ENCODE measurements around the gene PLAAT3. TPM values are rescaled to one million over a fixed set of nuclear protein-coding genes. Genes with fewer than 3 reads are reported as not detected.
"Not testable (repeated sequence)": the region's sequence is repeated elsewhere in the genome, so short reads cannot be mapped to it uniquely, and the experiment has no call there.

PLAAT3 gene
- total and polyA plus RNA-seq, 4 donors, result 40.0 to 50.0 (median 45.1) TPM

DNA sequence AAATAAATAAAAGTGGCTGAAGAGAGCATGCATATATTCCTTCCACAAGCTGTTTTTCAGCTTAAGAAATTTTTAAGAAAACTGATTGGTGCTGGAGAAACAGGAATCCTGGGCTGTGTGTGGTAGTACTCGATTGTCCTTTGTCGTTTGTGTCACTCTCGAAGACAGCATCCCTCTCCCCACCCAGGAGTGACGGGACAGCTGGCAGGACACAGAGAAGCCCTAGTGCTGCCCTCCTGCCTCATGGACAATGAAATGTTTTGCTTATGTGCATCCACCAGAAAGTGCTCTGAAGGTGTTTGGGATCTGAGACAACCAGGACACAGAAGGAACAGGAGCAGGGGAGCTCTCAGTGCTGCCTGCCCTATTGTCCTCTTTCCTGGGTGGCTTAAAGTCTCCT is 64.8 kb downstream of the PLAAT3 start:
- H3K36me3 ChIP-seq (ENCODE audit: control insufficient read depth, insufficient read depth, low read length), result no peaks in the 10 kb centered on the region
- H3K27me3 ChIP-seq (ENCODE audit: control insufficient read depth, insufficient read depth, low read length), result no peaks in the 10 kb centered on the region
- H3K4me3 ChIP-seq (ENCODE audit: low read depth, low read length), result no peak overlapping the region
- DNase-seq (ENCODE audit: low read depth in 4 of 6, low spot score in 6 of 6), result no peak
- peaks cover 6% of the 10 kb centered on the region for H3K4me1 ChIP-seq (ENCODE audit: control insufficient read depth, insufficient read depth, low read length)
- no peak overlapping the region for H3K27ac ChIP-seq (ENCODE audit: low read depth, low read length)
- H3K9me3 ChIP-seq (ENCODE audit: control insufficient read depth, insufficient read depth, low read length), result no peaks in the 10 kb centered on the region
- no CpG with 5 or more reads among the region's 4 CpGs for whole genome bisulfite sequencing (ENCODE audit: insufficient coverage)

DNA sequence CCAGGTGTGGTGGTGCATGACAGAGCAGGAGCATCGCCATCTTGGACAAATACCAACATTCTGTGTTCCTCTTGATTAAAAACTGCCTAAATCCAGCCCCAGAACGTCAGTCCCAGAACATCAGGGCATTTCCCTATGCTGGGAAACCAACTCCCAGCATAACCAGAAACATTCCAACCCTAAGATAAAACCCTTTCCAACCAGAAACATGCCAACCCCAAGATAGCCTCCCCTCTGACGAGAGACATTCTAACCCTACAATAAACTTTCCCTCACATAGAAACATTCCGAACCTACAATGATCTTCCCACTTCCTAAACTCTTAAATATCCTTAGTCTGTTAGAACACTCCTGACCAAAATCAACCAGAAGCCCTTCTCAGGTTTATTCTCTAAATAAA is 66.1 kb downstream of the PLAAT3 start:
- Histone ChIP-seq H3K27ac (ENCODE audit: low read depth, low read length) (no peak overlapping the region), H3K4me3 (ENCODE audit: low read depth, low read length) (no peak overlapping the region), H3K36me3 (ENCODE audit: control insufficient read depth, insufficient read depth, low read length) (no peaks in the 10 kb centered on the region), H3K9me3 (ENCODE audit: control insufficient read depth, insufficient read depth, low read length) (no peaks in the 10 kb centered on the region), H3K27me3 (ENCODE audit: control insufficient read depth, insufficient read depth, low read length) (no peaks in the 10 kb centered on the region), H3K4me1 (ENCODE audit: control insufficient read depth, insufficient read depth, low read length) (no peaks in the 10 kb centered on the region)
- 88% methylated on average over 4 of the region's 4 CpGs for WGBS (ENCODE audit: insufficient coverage)
- DNase-seq (ENCODE audit: low read depth in 4 of 6, low spot score in 6 of 6), result no peak

DNA sequence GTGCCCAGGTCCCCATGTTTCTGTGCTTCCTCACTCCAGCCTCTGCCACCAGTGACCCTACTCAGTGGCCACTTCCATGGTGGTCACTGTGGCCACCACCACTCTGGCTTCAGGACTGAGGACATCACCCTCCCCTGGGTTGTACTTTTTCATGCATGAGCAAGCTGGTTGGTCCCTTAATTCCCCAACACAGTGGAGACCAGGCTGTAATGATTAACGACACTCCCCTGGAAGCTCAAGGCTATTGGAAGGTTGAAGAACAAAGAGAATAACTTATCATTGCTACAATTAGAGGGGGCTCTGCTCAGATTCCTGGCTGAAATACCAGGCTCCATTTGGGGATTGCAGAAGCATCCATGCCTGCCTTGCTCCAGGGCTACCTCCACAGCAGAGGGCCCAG is 67.2 kb downstream of the PLAAT3 start:
- Histone ChIP-seq H3K36me3 (ENCODE audit: control insufficient read depth, insufficient read depth, low read length) (no peaks in the 10 kb centered on the region), H3K9me3 (ENCODE audit: control insufficient read depth, insufficient read depth, low read length) (no peaks in the 10 kb centered on the region), H3K4me1 (ENCODE audit: control insufficient read depth, insufficient read depth, low read length) (no peaks in the 10 kb centered on the region), H3K27me3 (ENCODE audit: control insufficient read depth, insufficient read depth, low read length) (no peaks in the 10 kb centered on the region), H3K27ac (ENCODE audit: low read depth, low read length) (no peak overlapping the region), H3K4me3 (ENCODE audit: low read depth, low read length) (no peak overlapping the region)
- DNase-seq (ENCODE audit: low read depth in 4 of 6, low spot score in 6 of 6), result no peak
- no CpG with 5 or more reads among the region's 1 CpG for WGBS (ENCODE audit: insufficient coverage)

DNA sequence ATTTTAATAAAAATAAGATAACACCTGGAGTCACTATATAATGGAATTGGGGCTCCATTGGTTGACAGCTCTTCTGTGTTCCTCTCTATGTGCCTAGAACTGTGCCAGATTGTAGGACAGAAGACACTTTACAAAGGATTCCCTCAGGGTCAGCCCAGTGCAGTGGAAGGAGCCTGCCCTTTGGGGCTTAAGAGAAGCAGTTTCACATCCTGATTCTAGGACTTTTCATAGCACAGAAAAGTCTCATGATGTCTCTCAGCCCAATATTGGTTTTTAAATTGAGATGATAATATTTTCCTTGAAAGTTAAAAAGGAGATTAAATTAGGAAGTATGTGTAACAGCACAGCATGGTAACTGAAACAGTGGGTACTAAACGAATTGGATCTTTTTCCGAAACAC is 70.5 kb downstream of the PLAAT3 start:
- Histone ChIP-seq H3K4me1 (ENCODE audit: control insufficient read depth, insufficient read depth, low read length) (peaks cover under 1% of the 10 kb centered on the region), H3K27ac (ENCODE audit: low read depth, low read length) (no peak overlapping the region), H3K9me3 (ENCODE audit: control insufficient read depth, insufficient read depth, low read length) (no peaks in the 10 kb centered on the region), H3K4me3 (ENCODE audit: low read depth, low read length) (no peak overlapping the region), H3K36me3 (ENCODE audit: control insufficient read depth, insufficient read depth, low read length) (no peaks in the 10 kb centered on the region), H3K27me3 (ENCODE audit: control insufficient read depth, insufficient read depth, low read length) (no peaks in the 10 kb centered on the region)
- no peak for DNase-seq (ENCODE audit: low read depth in 4 of 6, low spot score in 6 of 6)
- WGBS (ENCODE audit: insufficient coverage), result no CpG with 5 or more reads among the region's 2 CpGs

DNA sequence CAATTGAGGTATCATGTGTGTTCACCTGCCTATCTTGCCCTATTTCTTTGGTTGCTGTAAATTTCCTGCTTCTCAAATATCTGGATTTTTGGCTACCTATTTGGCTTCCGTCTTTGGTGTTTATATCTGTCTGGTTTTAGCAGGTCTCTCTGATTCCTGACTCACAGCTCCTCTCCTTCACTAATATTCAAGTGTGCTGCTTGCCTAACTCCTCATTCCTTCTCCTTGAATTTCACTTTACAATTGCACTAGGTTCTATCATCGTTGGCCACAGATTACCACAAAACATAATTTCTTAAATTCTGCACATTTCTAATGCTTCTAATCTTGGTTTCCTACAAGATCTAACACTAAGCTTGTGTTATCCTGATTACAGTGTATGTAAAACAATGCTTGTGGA is 71.7 kb downstream of the PLAAT3 start:
- H3K27ac ChIP-seq (ENCODE audit: low read depth, low read length); H3K36me3 ChIP-seq (ENCODE audit: control insufficient read depth, insufficient read depth, low read length); H3K4me3 ChIP-seq (ENCODE audit: low read depth, low read length); DNase-seq (ENCODE audit: low read depth in 4 of 6, low spot score in 6 of 6); H3K27me3 ChIP-seq (ENCODE audit: control insufficient read depth, insufficient read depth, low read length); H3K9me3 ChIP-seq (ENCODE audit: control insufficient read depth, insufficient read depth, low read length): not testable (repeated sequence)
- no CpG with 5 or more reads among the region's 2 CpGs for WGBS (ENCODE audit: insufficient coverage)
- H3K4me1 ChIP-seq (ENCODE audit: control insufficient read depth, insufficient read depth, low read length), result peaks cover 13% of the 10 kb centered on the region

DNA sequence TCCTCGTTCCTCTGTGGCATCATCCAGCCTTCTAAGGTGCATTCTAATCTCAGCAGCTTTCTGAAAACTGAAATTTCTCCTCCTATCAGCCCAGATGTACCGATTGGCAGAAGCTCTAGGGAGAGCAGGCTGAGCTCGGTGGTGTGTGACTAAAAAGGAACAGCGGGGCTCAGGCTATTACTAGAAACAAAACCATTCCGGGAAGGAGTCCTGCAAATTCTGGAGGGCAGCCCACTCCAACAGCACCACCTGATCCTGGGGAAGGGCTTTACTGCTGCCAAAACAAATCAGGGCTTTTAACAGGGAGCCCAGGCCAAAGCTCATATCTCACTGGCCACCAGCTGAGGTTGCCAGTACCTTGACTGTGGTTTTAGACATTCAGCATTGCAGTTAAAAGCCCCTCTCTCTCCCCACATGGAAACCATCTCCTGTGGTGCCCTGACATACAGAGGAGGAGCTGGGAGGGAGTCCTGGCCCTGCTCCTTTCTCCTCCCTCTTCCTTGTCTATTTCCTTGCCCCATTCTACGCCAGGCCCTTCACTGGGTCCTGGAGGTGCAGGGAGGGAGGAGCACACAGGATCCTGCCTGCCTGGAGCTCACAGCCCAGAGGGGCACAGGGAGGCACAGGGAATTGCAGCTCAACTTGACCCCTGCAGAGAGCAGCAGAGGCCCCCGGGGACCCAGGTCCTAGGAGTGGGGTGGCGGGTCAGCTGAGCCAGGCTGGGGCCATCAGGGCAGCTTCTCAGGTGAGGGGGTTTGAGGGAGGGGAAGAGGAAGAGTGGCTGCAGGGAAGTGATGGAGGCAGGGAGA is 76.7 kb downstream of the PLAAT3 start:
- H3K4me3 ChIP-seq (ENCODE audit: low read depth, low read length), result peak overlapping the region; percentile 31
- peak in 5 of 6 donors; percentile 57 to 94 (median 68) for DNase-seq (ENCODE audit: low read depth in 4 of 6, low spot score in 6 of 6)
- no peaks in the 10 kb centered on the region for H3K36me3 ChIP-seq (ENCODE audit: control insufficient read depth, insufficient read depth, low read length)
- no peaks in the 10 kb centered on the region for H3K27me3 ChIP-seq (ENCODE audit: control insufficient read depth, insufficient read depth, low read length)
- peaks cover 30% of the 10 kb centered on the region for H3K4me1 ChIP-seq (ENCODE audit: control insufficient read depth, insufficient read depth, low read length)
- H3K9me3 ChIP-seq (ENCODE audit: control insufficient read depth, insufficient read depth, low read length), result no peaks in the 10 kb centered on the region
- 19% methylated on average over 5 of the region's 8 CpGs for WGBS (ENCODE audit: insufficient coverage)
- peak overlapping the region; percentile 89 for H3K27ac ChIP-seq (ENCODE audit: low read depth, low read length)

DNA sequence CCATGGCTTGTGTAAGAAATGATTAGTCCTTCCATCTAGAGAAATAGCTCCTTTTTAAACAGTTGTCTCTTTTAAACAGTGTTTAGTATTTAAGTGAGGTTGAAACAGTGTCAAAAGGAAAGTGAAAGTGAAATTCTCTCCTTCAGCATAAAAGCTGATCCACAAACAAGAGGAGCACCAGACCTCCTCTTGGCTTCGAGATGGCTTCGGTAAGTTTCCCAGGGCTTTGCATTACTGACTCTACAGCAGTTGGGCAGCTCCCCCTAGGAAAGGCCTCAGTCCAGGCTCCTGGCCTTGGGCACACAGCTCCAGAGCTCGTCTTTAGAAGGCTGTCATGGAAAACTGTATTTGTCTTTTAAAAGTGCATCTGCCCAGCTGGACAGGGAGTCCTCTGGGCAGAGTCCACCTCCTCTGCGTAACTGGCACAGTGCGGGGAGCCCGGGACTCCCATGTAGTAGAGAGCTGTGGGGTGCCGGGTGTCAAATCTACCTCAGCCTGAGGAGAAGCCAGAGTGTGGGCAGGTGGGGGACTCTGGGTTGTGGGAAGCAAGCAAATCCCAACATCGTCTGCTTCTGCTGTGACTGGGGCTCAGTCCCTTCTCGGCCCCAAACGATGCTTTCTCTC is 77.5 kb downstream of the PLAAT3 start, which contains the start of gene PLAAT4:
PLAAT4 (plus strand) TSS at position 140 of the 624 bp plus-strand sequence; CDS start at position 201, 61 bp downstream.
- peak within 1 kb of the TSS; percentile 89 for H3K27ac ChIP-seq (ENCODE audit: low read depth, low read length)
- 37% methylated on average over 9 of the region's 10 CpGs for WGBS (ENCODE audit: insufficient coverage)
- DNase-seq (ENCODE audit: low read depth in 4 of 6, low spot score in 6 of 6), result peak in 2 of 6 donors; percentile 33 to 78

DNA sequence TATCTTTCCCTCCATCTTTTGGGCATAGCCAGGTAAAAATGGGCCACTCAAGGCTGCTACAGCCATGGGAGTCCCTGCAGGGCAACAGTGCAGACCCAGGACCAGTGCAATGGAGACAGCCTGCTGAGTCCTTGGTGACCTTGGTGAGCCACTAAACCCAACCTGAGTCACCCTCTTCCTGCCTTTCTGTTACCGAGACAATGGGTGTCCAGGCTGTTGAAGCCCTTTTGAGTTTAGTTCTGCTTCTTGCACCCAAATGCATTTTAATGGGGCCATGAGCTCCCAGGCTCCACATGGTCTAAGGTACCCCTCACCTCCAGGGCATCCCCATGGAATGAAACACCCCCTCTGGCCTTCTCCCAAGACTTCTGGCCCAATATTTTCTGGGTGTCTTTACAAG is 78.5 kb downstream of the PLAAT3 start:
- Histone ChIP-seq H3K36me3 (ENCODE audit: control insufficient read depth, insufficient read depth, low read length) (no peaks in the 10 kb centered on the region), H3K4me1 (ENCODE audit: control insufficient read depth, insufficient read depth, low read length) (peaks cover 30% of the 10 kb centered on the region), H3K9me3 (ENCODE audit: control insufficient read depth, insufficient read depth, low read length) (no peaks in the 10 kb centered on the region), H3K27ac (ENCODE audit: low read depth, low read length) (no peak overlapping the region), H3K27me3 (ENCODE audit: control insufficient read depth, insufficient read depth, low read length) (no peaks in the 10 kb centered on the region), H3K4me3 (ENCODE audit: low read depth, low read length) (no peak overlapping the region)
- DNase-seq (ENCODE audit: low read depth in 4 of 6, low spot score in 6 of 6), result no peak
- 91% methylated on average over 1 of the region's 1 CpG for WGBS (ENCODE audit: insufficient coverage)

More for the DNA sequence above, 77.5 kb downstream of the PLAAT3 start, which contains the start of gene PLAAT4:
- H3K27me3 ChIP-seq (ENCODE audit: control insufficient read depth, insufficient read depth, low read length), result no peaks in the 10 kb centered on the region
- H3K4me1 ChIP-seq (ENCODE audit: control insufficient read depth, insufficient read depth, low read length), result peaks cover 30% of the 10 kb centered on the region
- H3K36me3 ChIP-seq (ENCODE audit: control insufficient read depth, insufficient read depth, low read length), result no peaks in the 10 kb centered on the region
- peak within 1 kb of the TSS; percentile 31 for H3K4me3 ChIP-seq (ENCODE audit: low read depth, low read length)
- no peaks in the 10 kb centered on the region for H3K9me3 ChIP-seq (ENCODE audit: control insufficient read depth, insufficient read depth, low read length)

DNA sequence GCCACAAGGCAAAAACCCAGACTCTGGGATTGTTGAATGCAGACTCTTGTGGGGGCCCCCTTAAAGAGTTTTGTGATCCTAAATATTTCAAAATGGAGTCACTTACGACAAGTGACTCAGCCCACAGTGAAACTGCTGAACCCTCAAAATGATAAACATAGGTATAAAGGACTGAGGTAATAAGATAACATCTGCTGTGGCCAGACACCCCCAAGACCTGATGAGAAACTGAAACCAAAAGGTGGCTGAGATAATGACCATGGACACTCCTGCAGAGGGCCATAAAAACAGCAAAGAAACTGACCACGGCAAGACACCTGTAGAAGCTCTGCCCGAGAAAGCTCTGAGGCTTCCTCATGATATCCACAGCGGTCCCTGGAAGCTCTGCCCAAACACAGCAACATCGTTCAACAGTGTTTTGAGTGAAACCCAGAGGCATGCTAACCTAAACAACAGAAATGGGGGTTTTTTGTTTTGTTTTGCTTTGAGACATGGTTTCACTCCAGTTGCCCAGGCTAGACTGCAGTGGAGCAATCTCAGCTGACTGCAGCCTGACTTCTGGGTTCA is 79.3 kb downstream of the PLAAT3 start:
- Histone ChIP-seq H3K36me3 (ENCODE audit: control insufficient read depth, insufficient read depth, low read length) (no peaks in the 10 kb centered on the region), H3K27ac (ENCODE audit: low read depth, low read length) (no peak overlapping the region), H3K9me3 (ENCODE audit: control insufficient read depth, insufficient read depth, low read length) (no peaks in the 10 kb centered on the region), H3K4me3 (ENCODE audit: low read depth, low read length) (no peak overlapping the region), H3K27me3 (ENCODE audit: control insufficient read depth, insufficient read depth, low read length) (no peaks in the 10 kb centered on the region), H3K4me1 (ENCODE audit: control insufficient read depth, insufficient read depth, low read length) (peaks cover 30% of the 10 kb centered on the region)
- DNase-seq (ENCODE audit: low read depth in 4 of 6, low spot score in 6 of 6), result no peak
- 83% methylated on average over 1 of the region's 5 CpGs for WGBS (ENCODE audit: insufficient coverage)
